GM19240 (cell line): Measurements from ENCODE around the gene KIF3A.

Source experiments
- DNase-seq: peaks from one replicate; pipeline ENCODE4 v3.0.0; 2011; ENCODE audit warnings: low spot score; ENCODE audit not compliant: insufficient read length

Gene KIF3A

GRCh38 chr5:132771503-132771998, 34.2 kb upstream of the KIF3A start:
- no peak for DNase-seq

- no peak for DNase-seq
Measured at GRCh38 chr5:132770476-132771159, 33.3 kb upstream of the KIF3A start.

GRCh38 chr5:132768485-132768868, 31.1 kb upstream of the KIF3A start:
- no peak for DNase-seq

GRCh38 chr5:132767150-132767549, 29.8 kb upstream of the KIF3A start:
- DNase-seq = no peak

- no peak for DNase-seq
Measured at GRCh38 chr5:132766806-132767055, 29.4 kb upstream of the KIF3A start.

GRCh38 chr5:132766020-132766805, 28.9 kb upstream of the KIF3A start:
- no peak for DNase-seq

- no peak for DNase-seq
Measured at GRCh38 chr5:132765311-132766019, 28.1 kb upstream of the KIF3A start.

GRCh38 chr5:132764671-132765238, 27.4 kb upstream of the KIF3A start:
- DNase-seq = no peak

GRCh38 chr5:132764051-132764450, 26.7 kb upstream of the KIF3A start:
- DNase-seq = no peak

GRCh38 chr5:132763181-132764036, 26.1 kb upstream of the KIF3A start:
- DNase-seq = no peak

GRCh38 chr5:132762246-132763000, 25.1 kb upstream of the KIF3A start:
- DNase-seq = no peak

GRCh38 chr5:132761321-132762240, 24.2 kb upstream of the KIF3A start:
- DNase-seq = no peak

GRCh38 chr5:132760601-132761317, 23.4 kb upstream of the KIF3A start:
- DNase-seq = no peak

GRCh38 chr5:132760049-132760420, 22.7 kb upstream of the KIF3A start:
- DNase-seq = no peak

- DNase-seq = no peak
Measured at GRCh38 chr5:132759114-132760048, 22.0 kb upstream of the KIF3A start.

GRCh38 chr5:132758451-132758850, 21.1 kb upstream of the KIF3A start:
- DNase-seq = no peak

- DNase-seq = no peak
Measured at GRCh38 chr5:132756542-132756941, 19.2 kb upstream of the KIF3A start.

GRCh38 chr5:132754947-132755346, 17.6 kb upstream of the KIF3A start:
- no peak for DNase-seq
